HL-60/S4 treated with phorbol 12-myristate 13-acetate at 8.2 ng/mL for 4 days and 3 days (cell line): ENCODE results near the gene KIAA0040.
"Not testable (repeated sequence)": the region's sequence is repeated elsewhere in the genome, so short reads cannot be mapped to it uniquely, and the experiment has no call there.

Source experiments
- in situ Hi-C: fragments of 300-500 bp; cut with MboI; formaldehyde crosslinking; loops from 2 replicates; pipeline ENCODE4 v1.15.0; 2022; ENCODE audit warnings: low sequenced_read_pairs

KIAA0040 gene

DNA sequence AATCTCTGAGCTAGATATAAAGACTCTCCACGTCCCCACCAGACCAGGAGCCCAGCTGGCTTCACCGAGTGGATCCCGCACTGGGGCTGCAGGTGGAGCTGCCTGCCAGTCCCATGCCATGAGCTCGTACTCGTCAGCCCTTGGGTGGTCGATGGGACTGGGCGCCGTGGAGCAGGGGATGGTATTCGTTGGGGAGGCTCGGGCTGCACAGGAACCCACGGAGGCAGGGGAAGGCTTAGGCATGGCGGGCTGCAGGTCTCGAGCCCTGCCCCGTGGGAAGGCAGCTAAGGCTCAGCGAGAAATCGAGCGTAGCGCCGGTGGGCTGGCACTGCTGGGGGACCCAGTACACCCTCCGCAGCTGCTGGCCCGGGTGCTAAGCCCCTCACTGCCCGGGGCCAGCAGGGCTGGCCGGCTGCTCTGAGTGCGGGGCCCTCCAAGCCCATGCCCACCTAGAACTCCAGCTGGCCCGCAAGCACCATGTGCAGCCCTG is 84.2 kb downstream of the KIAA0040 start:
- in situ Hi-C loops: not testable (repeated sequence)
